ENCODE data around the gene SYNDIG1. TPM values are rescaled to one million over a fixed set of nuclear protein-coding genes. Genes with fewer than 3 reads are reported as not detected.

SYNDIG1 gene
- total RNA-seq, 1 experiment from 2014 or later: not detected

DNA sequence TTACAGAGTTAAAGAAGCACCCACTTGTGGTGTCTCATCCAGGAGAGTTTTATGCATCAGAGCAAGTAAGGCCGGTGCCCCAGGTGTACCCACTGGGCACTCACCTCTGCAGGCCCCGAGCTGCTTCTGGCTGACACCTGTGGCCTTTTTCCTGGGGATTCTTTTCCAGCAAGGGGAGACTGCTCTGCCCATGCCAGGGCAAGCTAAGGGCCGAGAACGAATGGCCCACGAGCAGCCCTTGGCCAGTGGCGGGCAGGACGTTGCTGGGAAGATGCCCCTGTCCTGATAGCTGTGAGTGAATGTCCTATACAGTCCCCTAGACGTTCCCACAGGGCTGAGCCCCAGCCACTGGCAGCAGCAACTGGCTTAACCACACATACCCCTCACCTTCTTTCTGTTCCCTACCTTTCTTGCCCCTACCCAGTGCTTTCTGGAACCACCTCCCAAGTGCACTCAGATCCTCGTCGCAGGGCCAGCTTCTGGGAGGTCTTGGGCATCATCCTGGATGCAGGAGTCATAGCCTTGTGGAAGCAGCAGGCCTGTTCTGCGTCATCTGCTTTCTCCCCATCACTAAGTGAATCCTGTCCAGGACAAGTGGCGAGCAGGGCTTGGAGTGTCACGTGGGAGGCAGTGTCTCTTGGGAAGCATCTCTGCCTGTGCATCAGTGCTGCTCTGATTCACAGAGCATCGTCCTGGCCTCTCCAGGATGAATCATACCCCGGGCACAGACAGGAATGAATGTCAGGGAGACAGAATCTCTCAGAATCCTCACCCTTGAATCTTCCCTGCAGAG is 32.5 kb downstream of the SYNDIG1 start:
- Histone ChIP-seq H3K9me3 (ENCODE audit: control insufficient read depth, insufficient read depth, low read depth, low read length) (no peaks in the 10 kb centered on the region), H3K27ac (ENCODE audit: low read length) (no peak overlapping the region), H3K4me1 (ENCODE audit: control insufficient read depth, insufficient read depth, low read length) (no peaks in the 10 kb centered on the region), H3K36me3 (ENCODE audit: control insufficient read depth, insufficient read depth, low read length) (no peaks in the 10 kb centered on the region), H3K27me3 (ENCODE audit: control insufficient read depth, insufficient read depth, low read length) (peaks cover 15% of the 10 kb centered on the region), H3K4me3 (ENCODE audit: low read depth in 2 of 2, low read length in 2 of 2) (no peak overlapping the region)
- BruUV-seq (replicated peaks): no TSS peak
- intact Hi-C loops (cut with micrococcal nuclease; ENCODE audit: unreplicated experiment) (no loop called here), in situ Hi-C loops (cut with HindIII; ENCODE audit: low pct_unique_long_range_greater_than_20kb, low sequenced_read_pairs) (no loop called here)
- TF ChIP-seq, protein P1, sequence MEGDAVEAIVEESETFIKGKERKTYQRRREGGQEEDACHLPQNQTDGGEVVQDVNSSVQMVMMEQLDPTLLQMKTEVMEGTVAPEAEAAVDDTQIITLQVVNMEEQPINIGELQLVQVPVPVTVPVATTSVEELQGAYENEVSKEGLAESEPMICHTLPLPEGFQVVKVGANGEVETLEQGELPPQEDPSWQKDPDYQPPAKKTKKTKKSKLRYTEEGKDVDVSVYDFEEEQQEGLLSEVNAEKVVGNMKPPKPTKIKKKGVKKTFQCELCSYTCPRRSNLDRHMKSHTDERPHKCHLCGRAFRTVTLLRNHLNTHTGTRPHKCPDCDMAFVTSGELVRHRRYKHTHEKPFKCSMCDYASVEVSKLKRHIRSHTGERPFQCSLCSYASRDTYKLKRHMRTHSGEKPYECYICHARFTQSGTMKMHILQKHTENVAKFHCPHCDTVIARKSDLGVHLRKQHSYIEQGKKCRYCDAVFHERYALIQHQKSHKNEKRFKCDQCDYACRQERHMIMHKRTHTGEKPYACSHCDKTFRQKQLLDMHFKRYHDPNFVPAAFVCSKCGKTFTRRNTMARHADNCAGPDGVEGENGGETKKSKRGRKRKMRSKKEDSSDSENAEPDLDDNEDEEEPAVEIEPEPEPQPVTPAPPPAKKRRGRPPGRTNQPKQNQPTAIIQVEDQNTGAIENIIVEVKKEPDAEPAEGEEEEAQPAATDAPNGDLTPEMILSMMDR (IDR thresholded peaks at IDR 0.05): no peak
- TF ChIP-seq, protein P2, sequence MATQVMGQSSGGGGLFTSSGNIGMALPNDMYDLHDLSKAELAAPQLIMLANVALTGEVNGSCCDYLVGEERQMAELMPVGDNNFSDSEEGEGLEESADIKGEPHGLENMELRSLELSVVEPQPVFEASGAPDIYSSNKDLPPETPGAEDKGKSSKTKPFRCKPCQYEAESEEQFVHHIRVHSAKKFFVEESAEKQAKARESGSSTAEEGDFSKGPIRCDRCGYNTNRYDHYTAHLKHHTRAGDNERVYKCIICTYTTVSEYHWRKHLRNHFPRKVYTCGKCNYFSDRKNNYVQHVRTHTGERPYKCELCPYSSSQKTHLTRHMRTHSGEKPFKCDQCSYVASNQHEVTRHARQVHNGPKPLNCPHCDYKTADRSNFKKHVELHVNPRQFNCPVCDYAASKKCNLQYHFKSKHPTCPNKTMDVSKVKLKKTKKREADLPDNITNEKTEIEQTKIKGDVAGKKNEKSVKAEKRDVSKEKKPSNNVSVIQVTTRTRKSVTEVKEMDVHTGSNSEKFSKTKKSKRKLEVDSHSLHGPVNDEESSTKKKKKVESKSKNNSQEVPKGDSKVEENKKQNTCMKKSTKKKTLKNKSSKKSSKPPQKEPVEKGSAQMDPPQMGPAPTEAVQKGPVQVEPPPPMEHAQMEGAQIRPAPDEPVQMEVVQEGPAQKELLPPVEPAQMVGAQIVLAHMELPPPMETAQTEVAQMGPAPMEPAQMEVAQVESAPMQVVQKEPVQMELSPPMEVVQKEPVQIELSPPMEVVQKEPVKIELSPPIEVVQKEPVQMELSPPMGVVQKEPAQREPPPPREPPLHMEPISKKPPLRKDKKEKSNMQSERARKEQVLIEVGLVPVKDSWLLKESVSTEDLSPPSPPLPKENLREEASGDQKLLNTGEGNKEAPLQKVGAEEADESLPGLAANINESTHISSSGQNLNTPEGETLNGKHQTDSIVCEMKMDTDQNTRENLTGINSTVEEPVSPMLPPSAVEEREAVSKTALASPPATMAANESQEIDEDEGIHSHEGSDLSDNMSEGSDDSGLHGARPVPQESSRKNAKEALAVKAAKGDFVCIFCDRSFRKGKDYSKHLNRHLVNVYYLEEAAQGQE (IDR thresholded peaks at IDR 0.05; ENCODE audit: insufficient read depth in 1 of 2, low read depth in 2 of 2, low read length in 1 of 2): no peak
- no peak for TF ChIP-seq SIN3A (IDR thresholded peaks at IDR 0.05; ENCODE audit: borderline replicate concordance, insufficient read depth, low read depth, low read length)
- TF ChIP-seq TCF7L2 (IDR thresholded peaks at IDR 0.05; ENCODE audit: low read depth, low read length): no peak
- TF ChIP-seq POLR2AphosphoS5 (IDR thresholded peaks at IDR 0.05; ENCODE audit: low read depth, low read length): no peak
- ChIA-PET CTCF (no interaction called here), POLR2A (no interaction called here)
- ATAC-seq (no peak), DNase-seq (ENCODE audit: low read depth, low spot score) (no peak)

DNA sequence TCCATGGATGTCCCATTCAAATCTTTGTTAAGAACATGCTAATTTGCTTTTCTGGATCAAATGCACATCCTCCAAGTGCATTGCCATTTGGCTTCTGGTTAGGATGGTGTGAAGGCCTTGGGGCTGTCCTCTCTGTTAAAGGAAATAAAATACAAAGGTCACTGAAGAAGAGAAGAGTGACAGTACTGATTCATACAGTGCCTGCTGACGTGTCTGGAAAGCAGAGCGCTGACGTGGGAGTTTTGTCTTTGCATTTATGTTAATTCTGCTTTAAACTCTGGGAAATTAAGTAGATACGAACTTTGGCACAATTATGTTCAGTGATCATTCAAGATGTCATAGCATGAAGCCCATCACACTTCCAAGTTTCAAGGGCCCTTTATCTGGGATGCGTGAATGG is 33.2 kb downstream of the SYNDIG1 start:
- BruUV-seq (replicated peaks): no TSS peak
- in situ Hi-C loops (cut with HindIII; ENCODE audit: low pct_unique_long_range_greater_than_20kb, low sequenced_read_pairs): no loop called here
- no peak for DNase-seq (ENCODE audit: low read depth, low spot score)
- Histone ChIP-seq H3K9me3 (ENCODE audit: control insufficient read depth, insufficient read depth, low read depth, low read length) (no peaks in the 10 kb centered on the region), H3K27me3 (ENCODE audit: control insufficient read depth, insufficient read depth, low read length) (peaks cover 15% of the 10 kb centered on the region), H3K36me3 (ENCODE audit: control insufficient read depth, insufficient read depth, low read length) (no peaks in the 10 kb centered on the region), H3K4me3 (ENCODE audit: low read depth in 2 of 2, low read length in 2 of 2) (no peak overlapping the region), H3K27ac (ENCODE audit: low read length) (no peak overlapping the region), H3K4me1 (ENCODE audit: control insufficient read depth, insufficient read depth, low read length) (no peaks in the 10 kb centered on the region)
- TF ChIP-seq TCF7L2 (IDR thresholded peaks at IDR 0.05; ENCODE audit: low read depth, low read length) (no peak), POLR2AphosphoS5 (IDR thresholded peaks at IDR 0.05; ENCODE audit: low read depth, low read length) (no peak), SIN3A (IDR thresholded peaks at IDR 0.05; ENCODE audit: borderline replicate concordance, insufficient read depth, low read depth, low read length) (no peak)
- TF ChIP-seq, protein P2 (IDR thresholded peaks at IDR 0.05; ENCODE audit: insufficient read depth in 1 of 2, low read depth in 2 of 2, low read length in 1 of 2): no peak
- TF ChIP-seq, protein P1 (IDR thresholded peaks at IDR 0.05): no peak
- no peak for ATAC-seq
- CTCF ChIA-PET: no interaction called here
- POLR2A ChIA-PET: interaction anchor here (0.5 kb wide), 1 partner anchor 319 kb away, joined by 3 read pairs; no protein-coding TSS in a partner anchor
- intact Hi-C loops (cut with micrococcal nuclease; ENCODE audit: unreplicated experiment): no loop called here

All from Panc1 (cell line).